ENCODE data around the gene PLPPR5.

The PLPPR5 gene

GRCh38 chr1:98932184-98932583 lies 72.5 kb downstream of the PLPPR5 start:
- no peak overlapping the region for H3K9ac ChIP-seq (ENCODE audit: low read depth, low read length)
- no peak overlapping the region for H3K4me3 ChIP-seq (ENCODE audit: low read length)
- H3K36me3 ChIP-seq (ENCODE audit: insufficient read depth, low read length), result no peaks in the 10 kb centered on the region
- no peaks in the 10 kb centered on the region for H3K27me3 ChIP-seq (ENCODE audit: insufficient read depth, low read length)
- 96% methylated on average over 2 of the region's 5 CpGs for WGBS
- H3K9me3 ChIP-seq (ENCODE audit: insufficient read depth, low read depth, low read length), result no peaks in the 10 kb centered on the region
- no peak overlapping the region for H3K27ac ChIP-seq (ENCODE audit: low read depth, low read length)
- no peaks in the 10 kb centered on the region for H3K4me1 ChIP-seq (ENCODE audit: insufficient read depth, low read length)

DNA sequence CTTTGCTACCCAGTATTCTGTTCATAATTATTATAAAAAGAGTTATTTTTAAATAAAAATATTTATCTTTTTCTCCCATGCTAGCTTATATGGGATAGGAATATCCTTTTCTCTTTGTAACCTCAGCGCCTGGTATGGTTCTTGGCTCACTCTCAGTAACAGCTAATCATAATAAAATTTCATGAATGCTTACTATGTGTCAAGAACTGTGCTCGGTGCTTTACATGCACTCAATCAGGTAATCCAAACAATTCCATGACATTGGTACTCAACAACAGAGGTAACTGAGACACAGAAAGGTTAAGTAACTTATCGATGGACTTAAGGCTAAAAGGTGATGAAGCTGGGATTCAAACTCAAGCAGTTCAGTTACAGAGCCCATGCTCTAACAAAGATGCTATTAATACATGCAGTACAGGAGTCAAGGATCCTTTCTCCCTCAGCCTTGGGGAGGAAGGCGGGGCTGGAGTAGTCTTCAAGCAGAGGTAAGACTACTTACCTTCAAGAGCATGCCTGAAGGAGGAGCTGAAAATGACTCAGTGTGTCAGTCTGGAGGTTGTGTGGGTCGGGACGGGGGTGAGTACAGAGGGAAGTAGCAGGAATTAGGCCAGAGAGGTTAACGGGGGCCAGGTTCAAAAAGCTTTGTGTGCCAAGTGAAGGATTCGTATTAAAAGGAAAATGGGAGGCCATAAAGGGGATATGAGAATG lies 73.4 kb downstream of the PLPPR5 start:
- H3K36me3 ChIP-seq (ENCODE audit: insufficient read depth, low read length), result no peaks in the 10 kb centered on the region
- WGBS, result 91% methylated on average over 8 of the region's 8 CpGs
- H3K27ac ChIP-seq (ENCODE audit: low read depth, low read length), result no peak overlapping the region
- H3K27me3 ChIP-seq (ENCODE audit: insufficient read depth, low read length), result no peaks in the 10 kb centered on the region
- H3K4me1 ChIP-seq (ENCODE audit: insufficient read depth, low read length), result no peaks in the 10 kb centered on the region
- H3K9me3 ChIP-seq (ENCODE audit: insufficient read depth, low read depth, low read length), result no peaks in the 10 kb centered on the region
- no peak overlapping the region for H3K4me3 ChIP-seq (ENCODE audit: low read length)
- H3K9ac ChIP-seq (ENCODE audit: low read depth, low read length), result no peak overlapping the region

DNA sequence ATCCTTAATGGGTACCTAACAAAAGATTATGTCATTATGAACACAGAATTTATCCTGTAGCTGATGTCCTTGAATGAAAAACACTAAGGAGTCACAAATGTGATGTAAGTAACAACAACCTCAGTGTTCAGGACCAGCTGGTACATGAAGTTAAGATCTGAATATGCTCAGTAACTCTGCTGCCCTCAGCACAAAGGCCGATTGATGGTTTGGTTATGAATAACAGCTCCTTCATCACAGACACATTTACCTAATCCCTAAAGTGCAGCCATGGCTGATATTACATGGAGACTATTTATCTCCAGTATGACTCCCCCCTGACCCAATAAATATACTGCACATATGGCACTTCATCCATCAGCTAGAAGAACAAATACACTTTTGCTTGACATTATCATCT lies 75.2 kb downstream of the PLPPR5 start:
- Histone ChIP-seq H3K9me3 (ENCODE audit: insufficient read depth, low read depth, low read length) (no peaks in the 10 kb centered on the region), H3K4me1 (ENCODE audit: insufficient read depth, low read length) (no peaks in the 10 kb centered on the region), H3K27ac (ENCODE audit: low read depth, low read length) (no peak overlapping the region), H3K4me3 (ENCODE audit: low read length) (no peak overlapping the region), H3K27me3 (ENCODE audit: insufficient read depth, low read length) (no peaks in the 10 kb centered on the region), H3K9ac (ENCODE audit: low read depth, low read length) (no peak overlapping the region), H3K36me3 (ENCODE audit: insufficient read depth, low read length) (no peaks in the 10 kb centered on the region)
- 92% methylated on average over 1 of the region's 1 CpG for WGBS

GRCh38 chr1:98926597-98926996 lies 78.1 kb downstream of the PLPPR5 start:
- no peaks in the 10 kb centered on the region for H3K36me3 ChIP-seq (ENCODE audit: insufficient read depth, low read length)
- no peaks in the 10 kb centered on the region for H3K4me1 ChIP-seq (ENCODE audit: insufficient read depth, low read length)
- no peak overlapping the region for H3K4me3 ChIP-seq (ENCODE audit: low read length)
- H3K27me3 ChIP-seq (ENCODE audit: insufficient read depth, low read length), result no peaks in the 10 kb centered on the region
- WGBS, result 92% methylated on average over 4 of the region's 4 CpGs
- no peak overlapping the region for H3K27ac ChIP-seq (ENCODE audit: low read depth, low read length)
- no peaks in the 10 kb centered on the region for H3K9me3 ChIP-seq (ENCODE audit: insufficient read depth, low read depth, low read length)
- H3K9ac ChIP-seq (ENCODE audit: low read depth, low read length), result no peak overlapping the region

DNA sequence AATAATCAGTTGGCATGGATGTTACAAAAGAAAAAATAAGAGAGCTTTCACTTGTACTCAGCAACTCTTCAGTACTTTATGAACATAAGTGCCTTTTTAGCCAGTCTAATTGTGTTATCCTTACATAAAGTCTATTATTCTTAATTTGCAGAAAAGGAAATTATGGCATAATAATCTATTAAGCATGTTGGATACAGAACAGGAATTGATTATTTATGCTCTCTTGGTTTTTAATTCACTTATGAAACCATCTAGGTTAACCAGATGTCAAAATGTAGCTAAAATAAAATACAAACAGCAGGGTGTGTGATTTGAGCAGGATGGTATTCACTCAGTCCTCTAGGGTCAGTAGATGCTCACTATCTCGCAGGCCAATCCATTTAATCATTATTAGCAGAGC lies 79.7 kb downstream of the PLPPR5 start:
- Histone ChIP-seq H3K9me3 (ENCODE audit: insufficient read depth, low read depth, low read length) (no peaks in the 10 kb centered on the region), H3K9ac (ENCODE audit: low read depth, low read length) (no peak overlapping the region), H3K27me3 (ENCODE audit: insufficient read depth, low read length) (no peaks in the 10 kb centered on the region), H3K27ac (ENCODE audit: low read depth, low read length) (no peak overlapping the region), H3K4me1 (ENCODE audit: insufficient read depth, low read length) (no peaks in the 10 kb centered on the region), H3K4me3 (ENCODE audit: low read length) (no peak overlapping the region), H3K36me3 (ENCODE audit: insufficient read depth, low read length) (no peaks in the 10 kb centered on the region)
- 100% methylated on average over 1 of the region's 1 CpG for WGBS

- H3K9ac ChIP-seq (ENCODE audit: low read depth, low read length), result no peak overlapping the region
- no peak overlapping the region for H3K4me3 ChIP-seq (ENCODE audit: low read length)
- H3K4me1 ChIP-seq (ENCODE audit: insufficient read depth, low read length), result no peaks in the 10 kb centered on the region
- H3K27me3 ChIP-seq (ENCODE audit: insufficient read depth, low read length), result no peaks in the 10 kb centered on the region
- H3K9me3 ChIP-seq (ENCODE audit: insufficient read depth, low read depth, low read length), result no peaks in the 10 kb centered on the region
- WGBS, result 93% methylated on average over 4 of the region's 4 CpGs
- no peak overlapping the region for H3K27ac ChIP-seq (ENCODE audit: low read depth, low read length)
- H3K36me3 ChIP-seq (ENCODE audit: insufficient read depth, low read length), result no peaks in the 10 kb centered on the region
These were observed 81.0 kb downstream of the PLPPR5 start for GRCh38 chr1:98923667-98924066.

GRCh38 chr1:98921817-98922216 lies 82.8 kb downstream of the PLPPR5 start:
- H3K4me3 ChIP-seq (ENCODE audit: low read length), result no peak overlapping the region
- no peaks in the 10 kb centered on the region for H3K9me3 ChIP-seq (ENCODE audit: insufficient read depth, low read depth, low read length)
- H3K4me1 ChIP-seq (ENCODE audit: insufficient read depth, low read length), result no peaks in the 10 kb centered on the region
- H3K36me3 ChIP-seq (ENCODE audit: insufficient read depth, low read length), result no peaks in the 10 kb centered on the region
- no peak overlapping the region for H3K9ac ChIP-seq (ENCODE audit: low read depth, low read length)
- H3K27ac ChIP-seq (ENCODE audit: low read depth, low read length), result no peak overlapping the region
- WGBS, result 100% methylated on average over 1 of the region's 2 CpGs
- H3K27me3 ChIP-seq (ENCODE audit: insufficient read depth, low read length), result no peaks in the 10 kb centered on the region

DNA sequence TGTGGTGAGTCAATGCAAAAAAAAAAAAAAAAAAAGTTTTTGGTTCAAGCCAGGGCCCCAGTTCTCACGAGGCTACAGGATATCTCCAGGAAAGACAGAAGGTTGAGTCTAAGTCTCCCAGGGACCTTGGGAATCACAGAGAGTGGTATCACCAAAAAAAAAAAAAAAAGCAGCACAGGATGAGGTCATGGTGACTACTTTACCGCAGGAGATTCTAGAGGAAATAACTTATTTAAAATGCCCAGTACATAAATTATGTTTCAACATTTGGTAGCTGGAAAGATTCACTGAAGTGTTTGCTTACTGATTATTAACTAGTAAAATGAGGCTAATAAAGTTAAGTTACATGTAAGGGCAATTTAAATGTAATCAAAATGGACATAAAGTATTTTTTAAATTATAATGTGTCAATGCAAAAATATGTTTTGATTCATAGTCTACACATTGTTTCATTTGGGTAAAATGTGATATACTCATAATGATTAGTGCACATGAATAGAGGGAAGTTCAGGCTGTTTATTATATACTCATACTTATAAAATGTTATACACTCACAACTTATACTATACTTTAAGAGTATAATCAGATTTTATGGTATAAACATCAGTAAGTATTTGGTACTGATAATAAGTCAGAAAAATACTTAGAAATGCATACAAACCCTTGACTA lies 84.1 kb downstream of the PLPPR5 start:
- Histone ChIP-seq H3K27me3 (ENCODE audit: insufficient read depth, low read length) (no peaks in the 10 kb centered on the region), H3K9ac (ENCODE audit: low read depth, low read length) (no peak overlapping the region), H3K9me3 (ENCODE audit: insufficient read depth, low read depth, low read length) (no peaks in the 10 kb centered on the region), H3K27ac (ENCODE audit: low read depth, low read length) (no peak overlapping the region), H3K4me3 (ENCODE audit: low read length) (no peak overlapping the region), H3K36me3 (ENCODE audit: insufficient read depth, low read length) (no peaks in the 10 kb centered on the region), H3K4me1 (ENCODE audit: insufficient read depth, low read length) (no peaks in the 10 kb centered on the region)
- 92% methylated on average over 1 of the region's 2 CpGs for WGBS

DNA sequence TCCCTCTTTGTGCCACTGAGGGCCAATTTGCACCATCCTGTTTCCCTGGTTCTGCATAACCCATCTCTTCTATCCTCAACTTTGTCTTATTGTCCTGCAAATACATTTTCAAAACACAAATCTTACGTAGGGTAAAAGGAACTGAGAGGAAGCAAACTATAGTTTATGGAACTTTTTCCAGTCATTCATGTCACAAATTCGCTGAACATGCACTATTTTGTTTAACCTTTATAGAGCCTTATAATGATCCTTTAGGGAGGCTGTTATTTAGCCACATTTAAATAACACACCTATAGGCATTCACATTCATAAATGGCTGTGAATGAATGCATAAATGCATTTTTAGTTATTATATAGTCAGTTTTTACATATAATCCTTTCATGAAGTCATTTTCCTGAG lies 85.0 kb downstream of the PLPPR5 start:
- no peaks in the 10 kb centered on the region for H3K9me3 ChIP-seq (ENCODE audit: insufficient read depth, low read depth, low read length)
- no peak overlapping the region for H3K4me3 ChIP-seq (ENCODE audit: low read length)
- no peaks in the 10 kb centered on the region for H3K4me1 ChIP-seq (ENCODE audit: insufficient read depth, low read length)
- no peaks in the 10 kb centered on the region for H3K36me3 ChIP-seq (ENCODE audit: insufficient read depth, low read length)
- H3K27me3 ChIP-seq (ENCODE audit: insufficient read depth, low read length), result no peaks in the 10 kb centered on the region
- H3K27ac ChIP-seq (ENCODE audit: low read depth, low read length), result no peak overlapping the region
- WGBS, result 92% methylated on average over 2 of the region's 2 CpGs
- H3K9ac ChIP-seq (ENCODE audit: low read depth, low read length), result no peak overlapping the region

- 98% methylated on average over 1 of the region's 1 CpG for WGBS
- Histone ChIP-seq H3K4me1 (ENCODE audit: insufficient read depth, low read length) (no peaks in the 10 kb centered on the region), H3K9me3 (ENCODE audit: insufficient read depth, low read depth, low read length) (no peaks in the 10 kb centered on the region), H3K4me3 (ENCODE audit: low read length) (no peak overlapping the region), H3K27me3 (ENCODE audit: insufficient read depth, low read length) (no peaks in the 10 kb centered on the region), H3K27ac (ENCODE audit: low read depth, low read length) (no peak overlapping the region), H3K9ac (ENCODE audit: low read depth, low read length) (no peak overlapping the region), H3K36me3 (ENCODE audit: insufficient read depth, low read length) (no peaks in the 10 kb centered on the region)
These were observed 85.5 kb downstream of the PLPPR5 start for GRCh38 chr1:98919211-98919610.

GRCh38 chr1:98914547-98914946 lies 90.1 kb downstream of the PLPPR5 start:
- 89% methylated on average over 2 of the region's 3 CpGs for whole genome bisulfite sequencing
- no peaks in the 10 kb centered on the region for H3K27me3 ChIP-seq (ENCODE audit: insufficient read depth, low read length)
- H3K27ac ChIP-seq (ENCODE audit: low read depth, low read length), result no peak overlapping the region
- H3K9ac ChIP-seq (ENCODE audit: low read depth, low read length), result no peak overlapping the region
- no peaks in the 10 kb centered on the region for H3K4me1 ChIP-seq (ENCODE audit: insufficient read depth, low read length)
- no peaks in the 10 kb centered on the region for H3K9me3 ChIP-seq (ENCODE audit: insufficient read depth, low read depth, low read length)
- no peak overlapping the region for H3K4me3 ChIP-seq (ENCODE audit: low read length)
- no peaks in the 10 kb centered on the region for H3K36me3 ChIP-seq (ENCODE audit: insufficient read depth, low read length)
